GM10847 (cell line): ENCODE measurements around the gene SRGAP3.

ENCODE experiments used
- POLR2A ChIP-seq: IDR thresholded peaks from 2 replicates; pipeline ENCODE4 v1.6.1; 2011; ENCODE audit not compliant: insufficient read length; ENCODE audit errors: extremely low read depth

Gene SRGAP3

GRCh38 chr3:9139366-9139765 is 110.1 kb downstream of the SRGAP3 start:
- no peak for TF ChIP-seq POLR2A

DNA sequence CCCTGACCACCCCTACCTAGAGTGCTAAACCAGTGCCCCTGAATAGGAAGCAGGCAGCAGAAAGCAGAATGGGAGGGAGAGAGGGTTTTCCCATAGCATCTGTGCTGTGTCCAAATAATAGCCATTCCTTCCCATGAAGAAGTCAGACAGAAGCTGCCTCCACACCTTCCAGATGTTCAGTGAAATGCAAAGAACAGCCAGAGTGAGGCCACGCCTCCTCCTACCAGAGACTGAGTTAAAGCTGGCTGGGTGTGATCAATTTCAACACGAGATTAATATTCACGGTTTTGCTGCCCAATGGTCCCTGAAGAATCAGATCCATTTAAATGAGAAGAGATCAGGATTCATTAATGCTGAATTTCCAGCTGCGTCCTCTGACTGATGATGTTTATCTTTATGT is 111.8 kb downstream of the SRGAP3 start:
- TF ChIP-seq POLR2A = no peak

- TF ChIP-seq POLR2A = no peak
Observed at GRCh38 chr3:9136746-9137465, 112.5 kb downstream of the SRGAP3 start.

GRCh38 chr3:9135930-9136525 is 113.4 kb downstream of the SRGAP3 start:
- TF ChIP-seq POLR2A = no peak

- TF ChIP-seq POLR2A = no peak
Observed at GRCh38 chr3:9135526-9135925, 113.9 kb downstream of the SRGAP3 start.

GRCh38 chr3:9133656-9134055 is 115.8 kb downstream of the SRGAP3 start:
- no peak for TF ChIP-seq POLR2A

DNA sequence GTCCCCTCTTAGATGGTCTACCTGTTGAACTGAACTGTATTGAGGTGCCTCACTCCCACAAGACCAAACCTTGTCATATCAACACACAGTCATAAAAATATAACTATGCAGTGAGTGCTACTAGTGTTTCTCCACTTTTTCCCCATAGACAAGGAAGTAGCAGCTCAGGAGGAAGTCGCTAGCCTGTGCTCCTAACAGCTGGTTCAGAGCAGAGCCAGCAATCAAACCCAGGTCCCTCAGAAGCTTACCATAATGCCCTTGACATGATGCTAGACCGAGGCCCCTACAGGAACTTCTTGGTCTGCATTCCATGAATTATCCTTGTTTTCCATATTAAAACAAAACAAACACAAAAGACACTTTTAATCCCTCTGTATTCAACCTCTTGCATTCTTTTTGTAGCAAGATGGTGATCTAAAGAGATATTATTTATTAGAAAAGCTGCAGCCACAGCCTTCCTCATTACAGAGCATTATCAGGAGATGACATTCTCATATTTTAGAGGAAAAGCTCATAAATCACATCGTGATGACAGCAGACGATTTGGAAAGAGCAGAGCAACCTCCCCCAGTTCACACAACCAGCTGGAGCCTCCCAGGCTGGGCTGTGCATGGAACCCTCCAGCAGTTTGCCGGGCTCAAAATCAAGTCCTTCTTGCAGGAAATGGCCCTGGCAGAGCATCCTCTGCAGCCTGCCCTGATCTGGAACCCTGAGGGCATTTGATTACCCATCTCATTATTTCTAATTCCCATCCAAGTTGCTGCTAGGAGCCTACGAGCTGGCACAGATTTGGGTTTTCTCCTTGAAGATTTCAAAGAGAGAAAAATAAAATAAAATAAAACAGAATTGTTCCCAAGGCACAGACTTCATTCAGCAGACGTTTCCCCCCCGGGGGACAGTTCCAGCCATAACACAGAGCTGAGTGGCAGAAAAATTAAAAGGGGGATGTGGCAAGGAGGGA is 118.8 kb downstream of the SRGAP3 start:
- TF ChIP-seq POLR2A = no peak

GRCh38 chr3:9129365-9129764 is 120.1 kb downstream of the SRGAP3 start:
- TF ChIP-seq POLR2A = no peak

DNA sequence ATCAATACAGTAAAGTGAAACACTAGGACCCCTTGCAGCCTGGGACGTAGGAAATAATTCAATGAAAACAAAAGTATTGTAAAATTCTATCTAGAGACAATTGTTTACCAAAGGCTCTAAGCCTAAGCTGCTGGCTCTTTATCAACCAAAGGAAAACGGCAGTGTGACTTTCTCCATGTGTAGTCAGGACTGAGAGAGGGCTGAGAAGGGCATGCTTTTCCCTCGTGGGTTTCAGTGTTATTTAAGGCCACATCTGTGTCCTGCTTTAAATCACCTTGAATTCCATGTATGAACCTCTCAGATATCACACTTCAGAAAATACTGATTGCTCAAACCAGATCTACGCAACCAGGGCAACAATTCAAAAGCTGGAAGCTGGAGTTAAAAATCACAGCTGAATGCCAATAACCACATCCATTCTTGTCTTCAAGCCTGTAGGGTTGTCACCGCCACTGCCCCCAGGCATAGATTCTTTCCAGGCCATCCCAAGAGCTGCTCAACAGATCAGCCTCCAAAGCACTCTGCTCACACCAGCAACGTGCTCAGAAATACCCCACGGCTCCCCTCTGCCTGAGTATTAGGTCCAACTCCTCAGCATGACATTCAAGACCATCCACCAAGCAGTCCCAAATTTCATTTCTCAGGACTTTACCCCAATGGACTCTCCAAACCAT is 124.0 kb downstream of the SRGAP3 start:
- no peak for TF ChIP-seq POLR2A

DNA sequence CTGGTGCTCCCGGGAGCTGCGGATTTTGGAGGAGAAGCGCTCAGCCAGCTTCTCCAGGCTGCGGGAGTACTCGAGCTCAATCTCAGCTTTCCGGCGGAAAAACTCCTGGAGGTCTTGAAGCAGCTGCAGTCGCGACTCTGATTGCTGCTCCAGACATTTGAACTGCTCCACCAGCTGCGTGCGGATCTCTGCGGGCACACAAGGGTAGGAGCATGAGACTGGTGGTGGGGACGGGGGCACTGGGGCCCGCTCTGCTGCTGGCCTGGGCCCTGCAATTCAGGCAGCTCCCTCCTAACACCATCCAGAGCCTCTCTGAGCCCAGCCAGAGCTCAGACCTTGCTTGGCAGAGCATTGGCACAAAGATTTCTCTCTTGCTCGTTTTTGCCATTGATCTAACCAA is 124.7 kb downstream of the SRGAP3 start:
- no peak for TF ChIP-seq POLR2A

DNA sequence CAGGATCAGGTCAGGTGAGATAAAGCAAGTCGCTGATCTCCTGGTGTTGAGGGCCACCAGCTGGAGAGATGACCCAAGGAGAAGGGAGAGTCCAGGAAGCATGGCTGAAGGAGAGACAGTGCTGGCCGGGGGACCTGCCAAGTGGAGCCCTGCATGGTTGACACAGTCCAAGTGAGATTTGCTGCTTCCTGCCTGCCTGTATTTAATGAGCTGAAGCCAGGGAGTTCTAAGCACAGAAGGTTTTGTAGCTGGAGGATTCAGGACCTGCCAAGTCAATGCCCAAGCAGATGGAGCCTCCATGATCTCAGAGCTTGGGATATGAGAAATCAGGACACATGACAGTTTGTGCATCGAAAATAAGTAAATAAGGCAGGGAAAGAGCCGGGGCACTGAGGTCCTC is 125.6 kb downstream of the SRGAP3 start:
- TF ChIP-seq POLR2A = no peak

- no peak for TF ChIP-seq POLR2A
Observed at GRCh38 chr3:9122732-9123364, 126.6 kb downstream of the SRGAP3 start.

GRCh38 chr3:9121366-9122001 is 128.0 kb downstream of the SRGAP3 start:
- TF ChIP-seq POLR2A = no peak

DNA sequence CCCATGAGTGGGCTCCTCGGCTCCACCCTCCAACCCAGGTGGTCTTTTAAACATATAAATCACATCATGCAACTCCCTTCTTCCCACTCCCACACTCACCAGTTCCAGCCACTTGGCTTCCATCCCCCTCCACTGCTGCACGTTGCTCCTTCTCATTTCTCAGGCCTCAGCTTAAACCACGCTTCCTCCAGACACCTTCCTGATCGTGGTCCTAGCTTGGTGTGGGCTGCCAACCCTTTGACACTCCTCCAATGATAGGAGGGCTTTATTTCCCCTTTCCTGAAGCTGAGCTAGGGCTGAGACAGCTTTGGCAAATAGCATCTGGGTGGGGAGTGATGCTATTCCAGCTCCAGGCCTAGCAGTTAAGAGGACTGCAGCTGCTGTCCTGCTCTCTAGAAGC is 130.1 kb downstream of the SRGAP3 start:
- TF ChIP-seq POLR2A = no peak
